ENCODE results near the gene PLEKHA4.
"Not testable (repeated sequence)": the region's sequence is repeated elsewhere in the genome, so short reads cannot be mapped to it uniquely, and the experiment has no call there.

The PLEKHA4 gene

GRCh38 chr19:48796298-48797083 lies 71.9 kb downstream of the PLEKHA4 start:
- no peak for DNase-seq (ENCODE audit: insufficient read length, low spot score)
- TF ChIP-seq POU2F2 (IDR thresholded peaks at IDR 0.05; ENCODE audit: low read depth, low read length) = no peak
- TF ChIP-seq PAX5 (IDR thresholded peaks at IDR 0.05; ENCODE audit: insufficient read depth, low read length, severe bottlenecking) = no peak
- no peak for TF ChIP-seq POLR2A (IDR thresholded peaks at IDR 0.05; ENCODE audit: low read depth, low read length)
- no peak for TF ChIP-seq TAF1 (IDR thresholded peaks at IDR 0.05; ENCODE audit: low read depth, low read length)
- TF ChIP-seq POLR2AphosphoS5 (IDR thresholded peaks at IDR 0.05; ENCODE audit: low read depth, low read length) = no peak
- no peak for TF ChIP-seq SPI1 (IDR thresholded peaks at IDR 0.05; ENCODE audit: low read depth, low read length)

DNA sequence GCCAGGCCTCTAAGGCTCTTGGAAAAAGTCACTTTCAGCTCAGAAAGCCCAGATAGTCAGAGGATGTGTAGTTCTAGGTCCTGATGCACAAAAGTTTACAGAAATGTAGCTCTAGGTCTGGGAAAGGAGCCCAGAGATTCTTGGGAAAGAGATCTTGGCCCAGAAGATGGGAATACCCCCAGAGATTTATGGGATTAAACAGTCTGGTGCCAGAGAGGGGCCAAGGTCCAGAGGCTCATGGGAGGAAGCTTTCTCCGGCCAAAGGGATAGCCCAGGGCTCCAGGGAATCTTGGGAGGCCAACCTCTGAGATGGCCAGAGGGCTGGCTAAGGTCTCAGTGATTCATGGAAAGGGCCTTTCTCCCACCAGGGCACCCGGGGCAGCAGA lies 72.7 kb downstream of the PLEKHA4 start:
- no peak for FAIRE-seq
- no peak for DNase-seq (ENCODE audit: insufficient read length, low spot score)
- TF ChIP-seq PAX5 (IDR thresholded peaks at IDR 0.05; ENCODE audit: insufficient read depth, low read length, severe bottlenecking) (no peak), SPI1 (IDR thresholded peaks at IDR 0.05; ENCODE audit: low read depth, low read length) (no peak)

More at GRCh38 chr19:48796298-48797083, 71.9 kb downstream of the PLEKHA4 start:
- FAIRE-seq = no peak

DNA sequence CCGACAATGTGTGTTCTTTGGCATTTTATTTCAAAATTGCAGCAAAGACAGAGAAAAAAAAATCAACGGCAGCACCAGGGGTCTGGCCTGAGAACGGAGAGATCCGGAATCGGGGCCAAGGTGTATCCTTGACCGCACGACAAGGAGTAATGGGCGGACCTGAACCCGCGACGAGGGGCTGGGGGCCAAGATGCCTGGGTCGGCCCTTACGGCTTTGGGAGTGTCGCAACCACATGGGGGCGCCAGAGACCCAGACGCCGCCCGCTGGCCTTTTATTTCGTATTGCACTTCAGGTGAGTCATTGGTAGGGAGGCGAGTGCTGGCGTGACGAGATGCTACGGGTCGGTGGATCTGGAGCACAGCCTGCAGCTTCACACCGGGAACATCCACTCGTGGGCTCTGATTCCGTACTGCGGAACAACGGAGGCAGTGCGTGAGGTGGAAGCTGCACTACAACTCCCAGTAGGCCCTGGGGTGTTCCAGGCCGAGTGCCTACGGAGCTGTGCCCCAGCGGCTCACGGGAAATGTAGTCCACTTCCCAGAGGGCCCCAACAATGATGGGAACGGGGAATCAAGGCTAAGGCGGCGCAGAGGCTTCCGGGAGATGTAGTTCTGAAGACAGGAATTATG lies 73.2 kb downstream of the PLEKHA4 start:
- FAIRE-seq = peak; percentile 99
- peak; percentile 90 for DNase-seq (ENCODE audit: insufficient read length, low spot score)
- TF ChIP-seq TAF1 (IDR thresholded peaks at IDR 0.05; ENCODE audit: low read depth, low read length) (no peak), POLR2AphosphoS5 (IDR thresholded peaks at IDR 0.05; ENCODE audit: low read depth, low read length) (no peak), POLR2A (IDR thresholded peaks at IDR 0.05; ENCODE audit: low read depth, low read length) (no peak), PAX5 (IDR thresholded peaks at IDR 0.05; ENCODE audit: insufficient read depth, low read length, severe bottlenecking) (peak; percentile 37), POU2F2 (IDR thresholded peaks at IDR 0.05; ENCODE audit: low read depth, low read length) (peak; percentile 46; the same call in 1 of the 2 replicates), SPI1 (IDR thresholded peaks at IDR 0.05; ENCODE audit: low read depth, low read length) (no peak)

- FAIRE-seq (no peak), DNase-seq (ENCODE audit: insufficient read length, low spot score) (no peak)
- no peak for TF ChIP-seq PAX5 (IDR thresholded peaks at IDR 0.05; ENCODE audit: insufficient read depth, low read length, severe bottlenecking)
- no peak for TF ChIP-seq POU2F2 (IDR thresholded peaks at IDR 0.05; ENCODE audit: low read depth, low read length)
- no peak for TF ChIP-seq POLR2A (IDR thresholded peaks at IDR 0.05; ENCODE audit: low read depth, low read length)
- TF ChIP-seq POLR2AphosphoS5 (IDR thresholded peaks at IDR 0.05; ENCODE audit: low read depth, low read length) = no peak
- no peak for TF ChIP-seq SPI1 (IDR thresholded peaks at IDR 0.05; ENCODE audit: low read depth, low read length)
- no peak for TF ChIP-seq TAF1 (IDR thresholded peaks at IDR 0.05; ENCODE audit: low read depth, low read length)
These were observed 74.1 kb downstream of the PLEKHA4 start for GRCh38 chr19:48794291-48794690.

GRCh38 chr19:48793271-48793670 lies 75.1 kb downstream of the PLEKHA4 start:
- DNase-seq (ENCODE audit: insufficient read length, low spot score) = no peak
- no peak for TF ChIP-seq POLR2A (IDR thresholded peaks at IDR 0.05; ENCODE audit: low read depth, low read length)
- FAIRE-seq = no peak

DNA sequence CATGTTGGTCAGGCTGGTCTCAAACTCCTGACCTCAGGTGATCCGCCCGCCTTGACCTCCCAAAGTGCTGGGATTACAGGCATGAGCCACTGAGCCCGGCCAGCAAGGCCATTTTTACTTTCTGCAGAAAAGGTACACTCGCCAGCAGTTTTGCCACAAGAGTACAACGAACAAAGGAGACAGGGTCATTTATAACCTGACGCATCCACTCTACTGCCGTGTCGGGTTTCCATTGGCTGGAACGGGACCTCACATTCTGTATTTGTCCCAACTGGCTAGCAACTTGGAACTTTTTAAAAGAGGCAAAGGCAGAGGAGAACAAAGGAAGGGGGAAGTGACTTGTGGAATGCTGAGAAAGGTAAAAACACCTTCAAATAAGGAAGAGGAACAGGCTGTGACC lies 81.1 kb downstream of the PLEKHA4 start:
- FAIRE-seq = not testable (repeated sequence)

More for the DNA sequence above, 81.1 kb downstream of the PLEKHA4 start:
- not testable (repeated sequence) for DNase-seq (ENCODE audit: insufficient read length, low spot score)
